Measurements from ENCODE around the gene C1orf94. TPM values are rescaled to one million over a fixed set of nuclear protein-coding genes. Genes with fewer than 3 reads are reported as not detected.

Gene C1orf94
- total and polyA plus RNA-seq, 2 of the 4 experiments (the other 2 are of a cell fraction): not detected

DNA sequence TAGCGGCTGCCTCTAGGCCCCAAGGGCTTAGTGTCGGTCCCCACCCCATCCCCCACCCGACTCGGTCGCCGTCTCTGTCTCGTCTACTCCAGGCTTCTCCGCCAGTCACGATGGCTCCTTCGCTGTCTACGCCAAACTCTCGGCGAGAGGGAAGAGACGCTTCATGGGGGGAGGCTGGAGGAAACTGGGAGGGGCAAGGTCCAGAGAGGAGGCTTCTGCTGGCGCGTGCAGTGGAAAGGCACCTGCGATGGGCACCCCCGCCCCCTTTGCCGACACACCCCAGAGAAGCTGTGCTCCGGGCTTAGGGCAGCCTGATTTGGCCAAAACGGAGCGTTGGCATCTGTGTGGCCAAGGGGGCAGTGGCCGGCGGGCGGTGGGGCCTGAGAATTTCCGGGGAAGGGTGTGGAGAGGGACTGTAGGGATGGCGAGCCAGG is 10.5 kb upstream of the C1orf94 start:
- Histone ChIP-seq H3K14ac (replicated peaks; ENCODE audit: low read depth, low read length) (no peak overlapping the region), H2BK120ac (ENCODE audit: low read depth, low read length) (no peak overlapping the region), H2BK15ac (ENCODE audit: low read depth, low read length) (no peak overlapping the region), H3K9me1 (ENCODE audit: insufficient read depth, low read length) (no peaks in the 10 kb centered on the region), H3K9me3 (ENCODE audit: control insufficient read depth, insufficient read depth, low read length) (no peaks in the 10 kb centered on the region), H3K4ac (ENCODE audit: low read depth, low read length) (no peak overlapping the region), H2BK20ac (ENCODE audit: low read depth, low read length) (no peak overlapping the region), H3K56ac (ENCODE audit: extremely low read depth, insufficient read depth, low read length) (no peak overlapping the region), H3K79me1 (ENCODE audit: low read depth in 1 of 2, low read length in 2 of 2) (no peaks in the 10 kb centered on the region), H2AK5ac (ENCODE audit: low read depth, low read length) (no peak overlapping the region), H3K27ac (ENCODE audit: insufficient read depth, low read length) (no peak overlapping the region), H4K91ac (ENCODE audit: insufficient read depth, low read depth, low read length) (no peak overlapping the region), H2BK5ac (ENCODE audit: low read depth, low read length, poor library complexity, severe bottlenecking) (no peak overlapping the region), H3K4me2 (ENCODE audit: low read depth, low read length) (no peak overlapping the region), H4K20me1 (ENCODE audit: insufficient read depth, low read length) (no peaks in the 10 kb centered on the region), H3K23ac (ENCODE audit: low read depth, low read length) (no peak overlapping the region), H3K4me1 (ENCODE audit: control insufficient read depth, insufficient read depth, low read length) (no peaks in the 10 kb centered on the region; the same call in 1 of the 2 replicates), H2AFZ (replicated peaks; ENCODE audit: low read length, poor library complexity) (no peak overlapping the region), H4K5ac (ENCODE audit: low read depth, low read length) (no peak overlapping the region), H2AK9ac (replicated peaks; ENCODE audit: low read depth, low read length, poor library complexity) (no peak overlapping the region), H3K4me3 (ENCODE audit: insufficient read depth, low read depth, low read length) (no peak overlapping the region), H3K18ac (ENCODE audit: low read depth, low read length) (no peak overlapping the region), H3K9ac (ENCODE audit: low read depth, low read length) (no peak overlapping the region), H3K27me3 (ENCODE audit: control insufficient read depth, insufficient read depth, low read length) (peaks cover 15% of the 10 kb centered on the region), H4K8ac (ENCODE audit: low read depth in 2 of 2, low read length in 2 of 2) (no peak overlapping the region), H3K36me3 (ENCODE audit: control insufficient read depth, insufficient read depth, low read length) (no peaks in the 10 kb centered on the region)
- dilution Hi-C loops (cut with HindIII; ENCODE audit: low sequenced_read_pairs, unreplicated experiment): no loop called here
- BruUV-seq (replicated peaks): no TSS peak
- in situ Hi-C loops (cut with MboI; ENCODE audit: low sequenced_read_pairs): no loop called here
- ChIA-PET CTCF (no interaction called here), POLR2A (ENCODE audit: unreplicated experiment) (no interaction called here)
- no peak for TF ChIP-seq CHD1 (IDR thresholded peaks at IDR 0.05; ENCODE audit: low read depth, low read length)
- no peak for TF ChIP-seq SMC3 (IDR thresholded peaks at IDR 0.05; ENCODE audit: low read depth, low read length)
- no peak for TF ChIP-seq POLR2A (IDR thresholded peaks at IDR 0.05; ENCODE audit: low read depth, low read length)
- TF ChIP-seq, protein P1, sequence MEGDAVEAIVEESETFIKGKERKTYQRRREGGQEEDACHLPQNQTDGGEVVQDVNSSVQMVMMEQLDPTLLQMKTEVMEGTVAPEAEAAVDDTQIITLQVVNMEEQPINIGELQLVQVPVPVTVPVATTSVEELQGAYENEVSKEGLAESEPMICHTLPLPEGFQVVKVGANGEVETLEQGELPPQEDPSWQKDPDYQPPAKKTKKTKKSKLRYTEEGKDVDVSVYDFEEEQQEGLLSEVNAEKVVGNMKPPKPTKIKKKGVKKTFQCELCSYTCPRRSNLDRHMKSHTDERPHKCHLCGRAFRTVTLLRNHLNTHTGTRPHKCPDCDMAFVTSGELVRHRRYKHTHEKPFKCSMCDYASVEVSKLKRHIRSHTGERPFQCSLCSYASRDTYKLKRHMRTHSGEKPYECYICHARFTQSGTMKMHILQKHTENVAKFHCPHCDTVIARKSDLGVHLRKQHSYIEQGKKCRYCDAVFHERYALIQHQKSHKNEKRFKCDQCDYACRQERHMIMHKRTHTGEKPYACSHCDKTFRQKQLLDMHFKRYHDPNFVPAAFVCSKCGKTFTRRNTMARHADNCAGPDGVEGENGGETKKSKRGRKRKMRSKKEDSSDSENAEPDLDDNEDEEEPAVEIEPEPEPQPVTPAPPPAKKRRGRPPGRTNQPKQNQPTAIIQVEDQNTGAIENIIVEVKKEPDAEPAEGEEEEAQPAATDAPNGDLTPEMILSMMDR (conservative IDR thresholded peaks at IDR 0.05; ENCODE audit: low read depth, low read length): no peak
- TF ChIP-seq CEBPB (IDR thresholded peaks at IDR 0.05; ENCODE audit: low read depth, low read length): no peak
- no peak for TF ChIP-seq MAFK (IDR thresholded peaks at IDR 0.05; ENCODE audit: low read depth, low read length)
- no peak for TF ChIP-seq BHLHE40 (IDR thresholded peaks at IDR 0.05; ENCODE audit: low read depth, low read length)
- no peak for TF ChIP-seq RAD21 (IDR thresholded peaks at IDR 0.05; ENCODE audit: low read length)
- TF ChIP-seq FOS (IDR thresholded peaks at IDR 0.05; ENCODE audit: low read depth, low read length): no peak
- no peak for TF ChIP-seq NFE2L2 (IDR thresholded peaks at IDR 0.05; ENCODE audit: low read depth, low read length)
- no peak for TF ChIP-seq MXI1 (IDR thresholded peaks at IDR 0.05; ENCODE audit: borderline replicate concordance, low read depth, low read length)
- TF ChIP-seq, protein P2, sequence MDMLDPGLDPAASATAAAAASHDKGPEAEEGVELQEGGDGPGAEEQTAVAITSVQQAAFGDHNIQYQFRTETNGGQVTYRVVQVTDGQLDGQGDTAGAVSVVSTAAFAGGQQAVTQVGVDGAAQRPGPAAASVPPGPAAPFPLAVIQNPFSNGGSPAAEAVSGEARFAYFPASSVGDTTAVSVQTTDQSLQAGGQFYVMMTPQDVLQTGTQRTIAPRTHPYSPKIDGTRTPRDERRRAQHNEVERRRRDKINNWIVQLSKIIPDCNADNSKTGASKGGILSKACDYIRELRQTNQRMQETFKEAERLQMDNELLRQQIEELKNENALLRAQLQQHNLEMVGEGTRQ (IDR thresholded peaks at IDR 0.05; ENCODE audit: low read depth, low read length): no peak
- intact Hi-C loops (cut with micrococcal nuclease): no loop called here
- DNase-seq: no peak
- ATAC-seq (ENCODE audit: low read depth): no peak
- 20% methylated on average over 2 of the region's 27 CpGs; no CpG with 5 or more reads in 1 of the 2 experiments for WGBS, 2 experiments (ENCODE audit: extremely low coverage in 2 of 2, insufficient read length in 1 of 2)
